SK-N-SH (cell line): ENCODE results near the gene SREK1. TPM values are rescaled to one million over a fixed set of nuclear protein-coding genes. Genes with fewer than 3 reads are reported as not detected.

Experiments
- CTCF ChIA-PET: fragments of 300-600, 350-600 bp; formaldehyde crosslinking; extraction: SDS; loops from one replicate; lab custom pipeline; 2021; lab: Yijun Ruan, JAX
- POLR2A ChIA-PET: fragments of 350-600 bp; sonication (Branson Sonifier 250); formaldehyde crosslinking; extraction: SDS; loops from one replicate; lab custom pipeline; 2020; ENCODE audit warnings: antibody characterized with exemption, inconsistent platforms; lab: Yijun Ruan, JAX
- DNase-seq: peaks from one replicate; pipeline ENCODE4 v3.0.0; 2012
- H2AFZ ChIP-seq: fragments of 200-600 bp; sonication (generic); 2 replicates; pipeline ENCODE4 v1.8.1; 2016; ENCODE audit warnings: antibody characterized with exemption, mild to moderate bottlenecking, low read depth
- H3F3A ChIP-seq: fragments of 200-600 bp; sonication (generic); replicated peaks from 2 replicates; pipeline ENCODE3; 2016; ENCODE audit warnings: antibody characterized with exemption, mild to moderate bottlenecking; ENCODE audit not compliant: insufficient read depth
- H3K27ac ChIP-seq, 2 experiments: fragments of 200-500 bp in 1 of 2; fragments of 200-600 bp in 1 of 2; sonication (Bioruptor generic) in 1 of 2; sonication (generic), shearing (Covaris generic) in 1 of 2; 2 replicates each; pipeline versions ENCODE4 v1.5.1 to v1.6.1; 2014 to 2016; ENCODE audit warnings: low read depth in 2 of 2, inconsistent platforms in 1 of 2, low read length in 1 of 2, mild to moderate bottlenecking in 1 of 2, mixed read lengths in 1 of 2
- H3K27me3 ChIP-seq: fragments of 200-600 bp; sonication (generic), shearing (Covaris generic); 2 replicates; pipeline ENCODE4 v1.6.1; 2016; ENCODE audit warnings: mixed run types; ENCODE audit not compliant: insufficient read depth
- H3K36me3 ChIP-seq, 2 experiments: fragments of 200-500 bp in 1 of 2; fragments of 200-600 bp in 1 of 2; sonication (Bioruptor generic) in 1 of 2; sonication (generic) in 1 of 2; replicated peaks in 1 of 2; 2 replicates each; pipeline versions ENCODE3 to v1.5.1; 2014 to 2016; ENCODE audit warnings: low read length in 1 of 2, mild to moderate bottlenecking in 1 of 2; ENCODE audit not compliant: insufficient read depth in 2 of 2, control insufficient read depth in 1 of 2
- H3K4me1 ChIP-seq, 2 experiments: fragments of 200-500 bp in 1 of 2; fragments of 200-600 bp in 1 of 2; sonication (Bioruptor generic) in 1 of 2; sonication (generic), shearing (Covaris generic) in 1 of 2; 2 replicates each; pipeline versions ENCODE4 v1.5.1 to v1.6.1; 2014 to 2016; ENCODE audit warnings: low read depth in 1 of 2, low read length in 1 of 2, mixed run types in 1 of 2; ENCODE audit not compliant: insufficient read depth in 2 of 2, control insufficient read depth in 1 of 2
- H3K4me2 ChIP-seq: fragments of 200-600 bp; sonication (generic), shearing (Covaris generic); 2 replicates; pipeline ENCODE4 v1.6.1; 2017; ENCODE audit warnings: mixed run types
- H3K4me3 ChIP-seq, 2 experiments: fragments of 200-500 bp in 1 of 2; fragments of 200-600 bp in 1 of 2; sonication (Bioruptor generic) in 1 of 2; sonication (generic), shearing (Covaris generic) in 1 of 2; 2 replicates each; pipeline versions ENCODE4 v1.5.1 to v1.8.1; 2014 to 2016; ENCODE audit warnings: low read depth in 2 of 2, inconsistent platforms in 1 of 2, low read length in 1 of 2, mild to moderate bottlenecking in 1 of 2, mixed read lengths in 1 of 2, moderate library complexity in 1 of 2
- H3K79me2 ChIP-seq: fragments of 200-600 bp; sonication (generic); 2 replicates; pipeline ENCODE4 v1.8.1; 2017; ENCODE audit warnings: mild to moderate bottlenecking; ENCODE audit not compliant: insufficient read depth
- H3K9ac ChIP-seq: fragments of 200-600 bp; sonication (generic); 2 replicates; pipeline ENCODE4 v1.6.1; 2017; ENCODE audit warnings: mixed run types
- H3K9me2 ChIP-seq: fragments of 200-600 bp; sonication (generic); 2 replicates; pipeline ENCODE4 v1.6.1; 2017; ENCODE audit warnings: mixed run types
- H3K9me3 ChIP-seq: fragments of 200-600 bp; sonication (generic); 2 replicates; pipeline ENCODE4 v1.6.1; 2017; ENCODE audit warnings: mixed run types, mild to moderate bottlenecking, moderate library complexity
- H4K20me1 ChIP-seq: fragments of 200-600 bp; sonication (generic); 2 replicates; pipeline ENCODE4 v1.6.1; 2017; ENCODE audit warnings: mild to moderate bottlenecking, mixed run types; ENCODE audit not compliant: insufficient read depth
- CHD2 ChIP-seq: fragments of 150-350 bp; IDR thresholded peaks from 2 replicates; pipeline ENCODE4 v1.6.1; 2018; ENCODE audit warnings: low read length; ENCODE audit not compliant: partially characterized antibody
- CTCF ChIP-seq: fragments of 200-600 bp; sonication (generic); IDR thresholded peaks from 2 replicates; pipeline ENCODE4 v1.6.1; 2017; ENCODE audit warnings: antibody characterized with exemption, mild to moderate bottlenecking, moderate library complexity
- EP300 ChIP-seq, 2 experiments: IDR thresholded peaks; 2 replicates each; pipeline versions ENCODE4 v1.4.0 to v1.6.1; 2012; ENCODE audit warnings: borderline replicate concordance in 1 of 2, low read depth in 1 of 2, low read length in 1 of 2
- EZH2phosphoT487 ChIP-seq: fragments of 200-600 bp; sonication (generic); IDR thresholded peaks from 2 replicates; pipeline ENCODE4 v1.6.1; 2017; ENCODE audit warnings: low read depth, mixed run types, mild to moderate bottlenecking, antibody characterized with exemption, moderate library complexity, borderline replicate concordance
- FOSL2 ChIP-seq: IDR thresholded peaks from 2 replicates; pipeline ENCODE4 v1.4.0; 2012; ENCODE audit warnings: low read depth, mild to moderate bottlenecking, moderate library complexity, borderline replicate concordance
- GATA2 ChIP-seq: sonication (generic); formaldehyde crosslinking; IDR thresholded peaks from 2 replicates; pipeline ENCODE4 v1.5.0; 2020; ENCODE audit warnings: mild to moderate bottlenecking, missing genetic modification reagents
- IRF3 ChIP-seq: fragments of 150-350 bp; IDR thresholded peaks from 2 replicates; pipeline ENCODE4 v1.6.1; 2016; ENCODE audit warnings: mild to moderate bottlenecking, low read depth, low read length
- MAX ChIP-seq: IDR thresholded peaks from 2 replicates; pipeline ENCODE4 v1.4.0; 2012; ENCODE audit warnings: low read depth
- MXI1 ChIP-seq: IDR thresholded peaks from 2 replicates; pipeline ENCODE4 v1.6.1; 2012; ENCODE audit warnings: mild to moderate bottlenecking, low read depth, low read length, improper control_type of control experiment
- NRF1 ChIP-seq: IDR thresholded peaks from 2 replicates; pipeline ENCODE4 v1.6.1; 2012; ENCODE audit warnings: low read depth, mild to moderate bottlenecking, low read length
- RCOR1 ChIP-seq: fragments of 150-350 bp; IDR thresholded peaks from 2 replicates; pipeline ENCODE4 v1.6.1; 2017; ENCODE audit warnings: antibody characterized with exemption, low read length
- REST ChIP-seq: IDR thresholded peaks from 2 replicates; pipeline ENCODE4 v1.6.1; 2012; ENCODE audit warnings: mild to moderate bottlenecking, low read depth, low read length, moderate library complexity
- RXRA ChIP-seq: IDR thresholded peaks from 2 replicates; pipeline ENCODE4 v1.4.0; 2012; ENCODE audit warnings: low read depth, mild to moderate bottlenecking, borderline replicate concordance
- SIN3A ChIP-seq: IDR thresholded peaks from 2 replicates; pipeline ENCODE4 v1.6.1; 2012; ENCODE audit warnings: low read depth, mild to moderate bottlenecking, low read length, moderate library complexity, borderline replicate concordance
- SMC3 ChIP-seq: IDR thresholded peaks from 2 replicates; pipeline ENCODE4 v1.6.1; 2012; ENCODE audit warnings: low read depth, low read length, improper control_type of control experiment
- TAF1 ChIP-seq: IDR thresholded peaks from 2 replicates; pipeline ENCODE4 v1.6.1; 2012; ENCODE audit warnings: low read depth, mild to moderate bottlenecking, low read length, moderate library complexity, borderline replicate concordance
- TEAD4 ChIP-seq: IDR thresholded peaks from 2 replicates; pipeline ENCODE4 v1.4.0; 2012; ENCODE audit warnings: mild to moderate bottlenecking, borderline replicate concordance; ENCODE audit not compliant: insufficient read depth
- USF2 ChIP-seq: fragments of 150-350 bp; IDR thresholded peaks from 2 replicates; pipeline ENCODE4 v1.6.1; 2017; ENCODE audit warnings: antibody characterized with exemption, low read length, low read depth, borderline replicate concordance
- ZBTB33 ChIP-seq: IDR thresholded peaks from 2 replicates; pipeline ENCODE4 v1.4.0; 2012; ENCODE audit warnings: low read depth, borderline replicate concordance
- WGBS: methylation state at CpG from one replicate; pipeline ENCODE4 v1.1.6; 2017; ENCODE audit warnings: low lambda C conversion rate; 5-methylcytosine and 5-hydroxymethylcytosine counted together
- polyA plus RNA-seq, 3 experiments: library from polyadenylated mRNA; depleted of rRNA; stranded (reverse); fragments of >200 nt; gene quantifications; 2 replicates each; pipeline ENCODE4 v1.2.3, GENCODE V29; 2012

The SREK1 gene
- 17.5 and 23.1 TPM in 2 replicates for polyA plus RNA-seq (2012; rRNA removed)
- polyA plus RNA-seq (2012; cell fraction: cytosol; rRNA removed), result 8.9 and 11.2 TPM in 2 replicates
- 68.4 and 98.6 TPM in 2 replicates for polyA plus RNA-seq (2012; cell fraction: nucleus; rRNA removed)

- ChIA-PET POLR2A (interaction anchor here (0.7 to 1.4 kb wide), 7 partner anchors 15 to 580 kb away, joined by 3 to 9 read pairs (median 3); partner anchors contain the start of genes ERBIN, NLN and SGTB), CTCF (interaction anchor here (0.7 to 0.9 kb wide), 2 partner anchors 10 to 20 kb away, joined by 3 to 4 read pairs; no protein-coding TSS in a partner anchor)
- H4K20me1 ChIP-seq, result peaks cover 29% of the 10 kb centered on the region
- no peaks in the 10 kb centered on the region for H3K9me3 ChIP-seq
- H3K9me2 ChIP-seq, result no peaks in the 10 kb centered on the region
- H2AFZ ChIP-seq, result peak within 1 kb of the TSS; percentile 93
- 1% methylated on average over 42 of the region's 86 CpGs for WGBS
- H3K79me2 ChIP-seq, result peaks cover 49% of the 10 kb centered on the region
- H3K4me2 ChIP-seq, result peak within 1 kb of the TSS; percentile 88
- H3K27ac ChIP-seq, result peak within 1 kb of the TSS; percentile 96 to 100
- H3F3A ChIP-seq, result peaks cover 26% of the 10 kb centered on the region
- peaks cover 10 to 14% of the 10 kb centered on the region in 2 experiments; a peak in 3 of 4 replicates for H3K4me1 ChIP-seq
- peaks cover 4 to 11% of the 10 kb centered on the region in 2 experiments for H3K36me3 ChIP-seq
- DNase-seq, result peak; percentile 96
- H3K27me3 ChIP-seq, result no peaks in the 10 kb centered on the region
- peak within 1 kb of the TSS; percentile 87 to 94 for H3K4me3 ChIP-seq
- H3K9ac ChIP-seq, result peak within 1 kb of the TSS; percentile 91
- no peak; the same call in 1 of the 2 replicates for TF ChIP-seq MXI1
- peak; percentile 43; the same call in 1 of the 2 replicates for TF ChIP-seq GATA2 (CRISPR knock-in tag)
- peak; percentile 98 for TF ChIP-seq CHD2
- peak; percentile 35 for TF ChIP-seq MAX
- no peak; the same call in 1 of the 2 replicates for TF ChIP-seq REST
- TF ChIP-seq FOSL2, result no peak
- TF ChIP-seq CTCF, result no peak
- peak; percentile 86; the same call in 1 of the 2 replicates for TF ChIP-seq SIN3A
- no peak for TF ChIP-seq RXRA
- TF ChIP-seq SMC3, result no peak
- TF ChIP-seq USF2, result peak; percentile 66
- no peak for TF ChIP-seq TEAD4
- peak; percentile 94 for TF ChIP-seq ZBTB33
- peak; percentile 66 for TF ChIP-seq NRF1
- peak; percentile 72; the same call in 1 of the 2 replicates for TF ChIP-seq TAF1
- TF ChIP-seq IRF3, result no peak
- TF ChIP-seq RCOR1, result no peak
- TF ChIP-seq EP300 (IDR thresholded peaks at IDR 0.05; ENCODE audit: borderline replicate concordance in 1 of 2, low read depth in 1 of 2, low read length in 1 of 2), result no peak
- TF ChIP-seq EZH2phosphoT487, result no peak
Measured at GRCh38 chr5:66144074-66144833, at the start of gene SREK1. TSS of gene SREK1 (plus strand) at chr5:66144300. CDS start at chr5:66144377, 77 bp downstream.
